Rectal smooth muscle tissue (tissue), 1 donor: Measurements from ENCODE around the gene LINGO1.

Source experiments
- H3K27ac ChIP-seq: one replicate; pipeline ENCODE4 v1.7.0; 2013; ENCODE audit warnings: low read depth, low read length, inconsistent platforms
- H3K27me3 ChIP-seq: one replicate; pipeline ENCODE4 v1.7.0; 2013; ENCODE audit warnings: low read length; ENCODE audit not compliant: control insufficient read depth, insufficient read depth
- H3K36me3 ChIP-seq: one replicate; pipeline ENCODE4 v1.7.0; 2013; ENCODE audit warnings: low read length; ENCODE audit not compliant: control insufficient read depth, insufficient read depth
- H3K4me1 ChIP-seq: one replicate; pipeline ENCODE4 v1.7.0; 2013; ENCODE audit warnings: low read length; ENCODE audit not compliant: control insufficient read depth, insufficient read depth
- H3K4me3 ChIP-seq: one replicate; pipeline ENCODE4 v1.7.0; 2013; ENCODE audit warnings: low read length
- H3K9ac ChIP-seq: one replicate; pipeline ENCODE4 v1.7.0; 2013; ENCODE audit warnings: low read length

The LINGO1 gene

GRCh38 chr15:77565378-77565915, 67.3 kb downstream of the LINGO1 start:
- Histone ChIP-seq H3K27me3 (no peaks in the 10 kb centered on the region), H3K27ac (no peak overlapping the region), H3K36me3 (no peaks in the 10 kb centered on the region), H3K4me3 (no peak overlapping the region), H3K4me1 (peaks cover 3% of the 10 kb centered on the region), H3K9ac (no peak overlapping the region)

GRCh38 chr15:77564938-77565337, 67.8 kb downstream of the LINGO1 start:
- Histone ChIP-seq H3K36me3 (no peaks in the 10 kb centered on the region), H3K9ac (no peak overlapping the region), H3K27me3 (no peaks in the 10 kb centered on the region), H3K4me1 (peaks cover 3% of the 10 kb centered on the region), H3K4me3 (no peak overlapping the region), H3K27ac (no peak overlapping the region)

GRCh38 chr15:77564341-77564740, 68.4 kb downstream of the LINGO1 start:
- Histone ChIP-seq H3K4me1 (peaks cover 3% of the 10 kb centered on the region), H3K4me3 (no peak overlapping the region), H3K27me3 (no peaks in the 10 kb centered on the region), H3K27ac (no peak overlapping the region), H3K36me3 (no peaks in the 10 kb centered on the region), H3K9ac (no peak overlapping the region)

- H3K27ac ChIP-seq: no peak overlapping the region
- H3K27me3 ChIP-seq: no peaks in the 10 kb centered on the region
- no peak overlapping the region for H3K9ac ChIP-seq
Observed at GRCh38 chr15:77563623-77564156, 69.0 kb downstream of the LINGO1 start.

More at GRCh38 chr15:77563623-77564156, 69.0 kb downstream of the LINGO1 start:
- H3K36me3 ChIP-seq: no peaks in the 10 kb centered on the region
- H3K4me3 ChIP-seq: no peak overlapping the region
- peaks cover 3% of the 10 kb centered on the region for H3K4me1 ChIP-seq
